ENCODE results near the gene PRKAR2A. TPM values are rescaled to one million over a fixed set of nuclear protein-coding genes. Genes with fewer than 3 reads are reported as not detected.

Gene PRKAR2A
- total RNA-seq (62.8 and 69.9 TPM in 2 replicates), polyA plus RNA-seq (8.6 and 10.5 TPM in 2 replicates), polyA minus RNA-seq (31.1 and 32.1 TPM in 2 replicates), Bru-seq, nascent RNA (percentile 65 among the genes with signal in this experiment), BruChase-seq, experiment 1, labeled RNA remaining after a 6-hour chase (percentile 84 among the genes with signal in this experiment), BruChase-seq, experiment 2, labeled RNA remaining after a 2-hour chase (percentile 74 among the genes with signal in this experiment)
- 11.2 and 11.3 TPM in 2 replicates for polyA plus RNA-seq (2011; cell fraction: cytosol; rRNA removed)
- polyA plus RNA-seq (2011; cell fraction: nucleus; rRNA removed), result 8.6 and 9.3 TPM in 2 replicates
- polyA plus RNA-seq (2012), result 24.2 and 36.3 TPM in 2 replicates
- polyA minus RNA-seq (2011; cell fraction: cytosol; rRNA and poly(A)+ RNA removed), result 34.5 TPM
- 6.6 and 10.3 TPM in 2 replicates for polyA minus RNA-seq (2011; cell fraction: nucleus; rRNA and poly(A)+ RNA removed)
- long read RNA-seq, full-length matches to known transcripts, result 6 of 30 reads
- long read RNA-seq, partial matches to known transcripts, result 0 of 30 reads
- long read RNA-seq, other reads (novel, unspliced or antisense), result 24 of 30 reads

DNA sequence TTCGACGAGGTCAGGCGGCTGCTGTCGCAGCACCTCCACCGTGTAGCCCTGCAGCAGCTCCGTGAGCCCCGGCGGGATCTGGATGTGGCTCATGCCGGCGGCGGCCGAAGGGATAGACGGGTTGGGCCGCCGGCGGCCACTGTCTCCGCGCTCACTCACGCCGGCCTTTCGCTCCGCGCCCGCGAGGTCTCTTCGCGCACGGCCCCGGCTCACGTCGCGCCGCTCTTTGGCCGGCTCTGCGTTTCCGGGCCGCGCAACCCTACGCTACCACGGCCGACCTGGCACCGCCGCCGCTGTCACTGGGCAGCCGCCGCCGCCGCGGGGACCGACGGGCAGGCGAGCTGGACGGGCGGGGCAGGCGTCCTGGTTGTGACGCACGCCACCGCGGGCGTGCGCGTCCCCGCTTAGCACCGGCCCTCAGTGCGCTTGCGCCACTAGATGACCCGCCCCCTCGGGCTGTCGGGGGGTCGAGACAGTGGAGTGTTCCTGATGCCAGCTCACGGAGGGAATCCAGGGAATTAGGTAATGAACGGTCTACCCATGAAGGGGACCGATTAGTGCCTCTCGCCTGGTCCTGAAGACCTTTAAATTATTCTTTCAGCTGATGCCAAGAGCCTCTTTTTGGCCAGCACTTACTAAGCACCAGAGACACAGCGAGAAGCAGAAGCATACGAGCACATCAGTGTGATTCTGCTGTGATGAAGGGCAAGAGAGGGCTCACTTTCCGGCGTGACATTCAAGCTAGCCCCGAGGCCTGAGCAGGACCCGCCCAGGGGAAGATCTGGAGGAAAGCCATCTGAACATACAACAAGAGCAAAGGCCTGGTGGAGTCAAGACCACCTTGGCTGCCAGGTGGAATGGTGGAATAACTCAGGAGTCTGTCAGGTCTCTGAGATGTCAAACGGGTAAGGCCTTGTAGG is at the start of gene PRKAR2A:
PRKAR2A (minus strand) TSS at position 371 of the 920 bp plus-strand sequence; CDS start at position 93, 278 bp downstream.
- intact Hi-C loops (cut with micrococcal nuclease), result loop anchor here (1.0 to 5.0 kb wide), 3 partner anchors 50 to 175 kb away; partner anchors contain the start of genes ARIH2, NDUFAF3 and SLC25A20

More for the DNA sequence above, at the start of gene PRKAR2A:
- peaks cover 9% of the 10 kb centered on the region for H3K4me1 ChIP-seq (ENCODE audit: control insufficient read depth, extremely low read depth, insufficient read depth, low read length)
- H3K4me2 ChIP-seq (ENCODE audit: insufficient read depth, low read length), result peak within 1 kb of the TSS; percentile 89
- dilution Hi-C loops (cut with MboI; ENCODE audit: extremely low pct_ligation_motif_present, low sequenced_read_pairs), result no loop called here
- TF ChIP-seq POLR2A (IDR thresholded peaks at IDR 0.05; ENCODE audit: low read depth, low read length) (peak; percentile 69), GATA2 (IDR thresholded peaks at IDR 0.05; ENCODE audit: insufficient read depth, insufficient read length, low read depth, low read length) (no peak), EZH2 (IDR thresholded peaks at IDR 0.05; ENCODE audit: borderline replicate concordance, low read depth, low read length, severe bottlenecking) (no peak), POLR2AphosphoS5 (IDR thresholded peaks at IDR 0.05; ENCODE audit: insufficient read depth, low read depth, low read length) (peak; percentile 82)
- H4K20me1 ChIP-seq (replicated peaks; ENCODE audit: control insufficient read depth, extremely low read depth, insufficient read depth, low read length), result no peaks in the 10 kb centered on the region
- no peaks in the 10 kb centered on the region for H3K9me1 ChIP-seq (replicated peaks; ENCODE audit: control insufficient read depth, extremely low read depth, insufficient read depth, low read length)
- BruUV-seq (replicated peaks), result TSS peak; percentile 47
- FAIRE-seq, result peak; percentile 91
- no peaks in the 10 kb centered on the region for H3K9me3 ChIP-seq (replicated peaks; ENCODE audit: control insufficient read depth, insufficient read depth, low read length)
- CTCF ChIA-PET, result interaction anchor here (0.7 to 1.8 kb wide), 11 partner anchors 9 to 119 kb away, joined by 3 to 8 read pairs (median 3); no protein-coding TSS in a partner anchor
- POLR2A ChIA-PET, result interaction anchor here (0.6 to 1.2 kb wide), 2 partner anchors 11 to 63 kb away, joined by 4 to 7 read pairs; no protein-coding TSS in a partner anchor
- peak within 1 kb of the TSS; percentile 43 for H3K9ac ChIP-seq (replicated peaks; ENCODE audit: extremely low read depth, insufficient read depth, low read length)
- no peaks in the 10 kb centered on the region for H3K27me3 ChIP-seq (ENCODE audit: control insufficient read depth in 2 of 2, insufficient read depth in 2 of 2, low read length in 2 of 2)
- H3K36me3 ChIP-seq (ENCODE audit: control insufficient read depth in 2 of 2, extremely low read depth in 1 of 2, insufficient read depth in 2 of 2, low read length in 2 of 2), result no peaks in the 10 kb centered on the region
- peak; percentile 92 for DNase-seq (ENCODE audit: low read depth, low spot score)
- peak within 1 kb of the TSS; percentile 100 for H2AFZ ChIP-seq (ENCODE audit: low read depth, low read length)
- H3K4me3 ChIP-seq (replicated peaks in 1 of 3; ENCODE audit: insufficient read depth in 1 of 3, low read depth in 1 of 3, low read length in 3 of 3), result peak within 1 kb of the TSS; percentile 48 to 68 (median 59)
- H3K27ac ChIP-seq (ENCODE audit: insufficient read depth, low read depth, low read length), result peak within 1 kb of the TSS; percentile 44
- peaks cover 17% of the 10 kb centered on the region for H3K79me2 ChIP-seq (ENCODE audit: control insufficient read depth, insufficient read depth, low read length)

Data from endothelial cell of umbilical vein (primary cell).